GM19239 (cell line): ENCODE measurements around the gene MSANTD2.

Experiments
- DNase-seq: peaks from one replicate; pipeline ENCODE4 v3.0.0; 2011; ENCODE audit warnings: low spot score; ENCODE audit not compliant: insufficient read length
- FAIRE-seq: peaks from 2 replicates; lab custom pipeline; 2011; peaks lifted over from hg19 to GRCh38; lab: Jason Lieb, UNC

Gene MSANTD2

GRCh38 chr11:124756753-124757227, 43.4 kb downstream of the MSANTD2 start:
- FAIRE-seq (no peak), DNase-seq (no peak)

DNA sequence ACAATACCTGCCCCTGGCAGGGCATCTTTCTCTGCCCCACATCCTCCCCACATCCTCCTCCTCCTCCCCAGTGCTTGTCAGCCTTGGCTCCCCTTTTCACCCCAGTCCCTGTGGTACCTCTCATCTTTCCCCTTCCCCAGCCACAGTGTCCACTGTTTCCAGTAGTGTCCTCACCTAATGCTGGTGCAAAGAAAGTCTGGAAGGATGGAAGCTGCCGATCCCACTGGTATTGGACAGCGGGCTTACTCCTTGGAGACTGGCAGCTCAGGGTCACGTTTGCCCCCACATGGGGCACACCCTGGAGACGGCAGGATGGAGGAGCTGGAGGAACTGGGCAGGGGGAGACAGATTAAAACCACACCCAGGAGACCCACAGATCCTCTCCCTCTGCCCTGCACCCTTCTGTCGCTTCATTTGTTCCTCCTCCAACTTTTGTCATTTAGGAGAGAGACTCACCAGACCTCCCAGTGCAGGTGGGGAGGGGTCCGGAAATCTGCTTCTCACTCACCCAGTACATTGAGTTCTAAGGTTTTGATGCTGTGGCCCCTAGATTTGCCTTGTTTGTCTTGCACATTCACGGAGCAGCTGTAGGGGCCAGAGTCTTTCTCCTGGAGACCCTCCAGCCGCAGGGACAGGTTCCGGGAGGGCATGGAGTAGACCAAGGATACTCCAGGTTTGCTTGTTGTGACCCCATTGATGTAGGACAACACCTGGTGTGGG, 44.0 kb downstream of the MSANTD2 start:
- no peak for DNase-seq
- no peak for FAIRE-seq

DNA sequence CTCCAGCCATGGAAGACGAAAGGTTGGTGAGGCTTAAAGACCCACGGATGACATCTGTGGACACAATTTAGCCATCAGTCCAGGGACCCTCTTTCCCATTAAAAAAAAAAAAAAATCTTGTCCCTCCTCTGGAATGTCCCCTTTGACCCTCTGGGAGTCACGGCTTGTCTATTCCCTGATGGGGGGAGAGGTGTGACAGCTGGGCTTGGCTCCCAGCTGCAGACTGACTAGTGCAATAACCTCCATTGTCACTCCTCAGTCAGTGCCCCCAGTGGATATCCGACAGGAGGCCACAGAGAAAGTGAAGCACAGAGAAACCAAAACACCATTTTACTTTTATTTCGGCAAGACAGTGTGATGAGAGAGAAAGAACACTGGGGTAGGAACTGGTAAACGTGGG, 45.5 kb downstream of the MSANTD2 start:
- no peak for FAIRE-seq
- DNase-seq: no peak

- DNase-seq: no peak
- no peak for FAIRE-seq
Observed at GRCh38 chr11:124754309-124754708, 45.9 kb downstream of the MSANTD2 start.

- DNase-seq (no peak), FAIRE-seq (no peak)
Observed at GRCh38 chr11:124753624-124754023, 46.6 kb downstream of the MSANTD2 start.

GRCh38 chr11:124753205-124753604, 47.0 kb downstream of the MSANTD2 start:
- no peak for FAIRE-seq
- DNase-seq: no peak

- no peak for DNase-seq
- FAIRE-seq: no peak
Observed at GRCh38 chr11:124752471-124753102, 47.6 kb downstream of the MSANTD2 start.

DNA sequence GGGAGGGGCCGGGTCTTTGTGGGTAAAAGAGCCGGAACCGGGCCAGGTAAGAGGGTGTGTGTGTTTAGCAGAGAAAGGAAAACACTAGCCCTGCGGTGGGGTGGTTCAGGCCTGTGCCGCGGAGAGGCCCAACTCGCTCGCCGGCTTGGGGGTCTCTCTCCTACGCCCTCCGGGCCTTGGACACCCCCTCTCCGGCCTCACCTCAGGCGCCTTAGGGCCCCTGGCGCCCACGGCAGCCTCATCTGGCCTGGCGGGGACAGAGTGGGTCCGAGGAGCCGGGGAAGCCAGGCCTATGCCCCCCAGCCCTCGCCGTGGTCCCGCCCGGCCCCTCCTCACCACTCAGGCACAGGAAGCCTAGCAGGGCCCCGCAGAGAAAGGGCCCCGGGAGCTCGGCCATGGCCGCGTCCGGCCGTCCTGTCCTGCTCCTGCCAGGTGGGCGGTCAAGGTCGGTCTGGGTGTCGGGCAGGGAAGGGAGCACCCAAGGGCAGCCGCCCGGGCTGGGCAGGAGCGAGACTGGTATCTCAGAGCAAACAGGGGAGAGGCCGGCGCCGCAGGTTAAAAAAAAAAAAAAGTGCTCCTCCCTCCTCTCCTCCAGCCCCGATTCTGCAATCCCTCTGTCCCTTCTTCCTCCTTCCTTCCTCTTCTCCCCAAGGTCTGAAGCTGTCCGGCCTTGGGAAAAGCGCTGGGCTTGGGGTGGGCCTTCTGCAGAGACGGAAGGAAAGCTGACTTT, 48.3 kb downstream of the MSANTD2 start, which contains the start of gene VSIG2:
TSS of gene VSIG2 (minus strand) at position 515 of the 730 bp plus-strand sequence. CDS start at position 397, 118 bp downstream.
- no peak for DNase-seq
- FAIRE-seq: no peak

GRCh38 chr11:124751391-124751740, 48.8 kb downstream of the MSANTD2 start:
- FAIRE-seq: no peak
- DNase-seq: no peak

GRCh38 chr11:124749912-124750311, 50.3 kb downstream of the MSANTD2 start:
- DNase-seq: no peak
- peak; percentile 51 for FAIRE-seq

DNA sequence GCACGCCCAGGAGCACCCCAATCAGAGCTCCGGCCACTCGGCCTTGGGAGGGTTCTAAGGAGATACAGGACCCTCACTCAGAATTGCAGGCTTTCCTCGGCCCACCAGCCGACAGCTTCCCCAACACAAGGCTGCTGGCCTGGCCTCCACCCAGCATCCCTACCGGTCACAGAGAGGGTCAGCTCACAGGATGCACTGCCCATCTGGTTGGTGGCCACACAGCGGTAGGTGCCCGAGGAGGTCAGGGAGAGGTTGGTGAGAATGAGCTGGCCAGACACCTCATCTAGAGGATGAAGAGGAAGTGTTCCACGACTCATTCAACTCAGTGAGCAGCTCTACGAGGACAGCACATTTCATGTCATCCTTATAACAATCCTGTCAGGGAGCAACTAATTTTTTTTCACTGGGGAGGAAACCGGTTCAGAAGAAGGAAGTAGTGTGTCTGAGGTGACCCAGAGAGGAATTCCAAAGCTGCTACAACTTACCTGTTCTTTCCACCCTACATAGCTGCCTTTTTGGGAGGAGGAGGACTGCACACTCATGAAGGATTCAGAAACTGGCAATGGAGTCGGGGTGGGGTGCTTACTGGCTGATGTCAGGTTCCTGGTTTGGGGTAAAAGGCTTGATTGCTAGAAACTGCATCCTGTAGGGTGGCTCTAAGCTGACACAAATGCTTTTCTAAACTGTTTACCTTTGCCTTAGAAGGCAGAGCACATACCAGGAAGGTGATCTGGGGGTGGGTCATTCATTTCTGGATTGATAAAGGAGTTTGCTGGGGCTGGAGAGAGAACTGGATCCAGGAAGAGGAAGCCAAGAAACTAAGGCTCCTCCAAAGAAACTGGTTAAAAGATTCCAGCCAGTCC, 51.5 kb downstream of the MSANTD2 start:
- DNase-seq: no peak
- no peak for FAIRE-seq

DNA sequence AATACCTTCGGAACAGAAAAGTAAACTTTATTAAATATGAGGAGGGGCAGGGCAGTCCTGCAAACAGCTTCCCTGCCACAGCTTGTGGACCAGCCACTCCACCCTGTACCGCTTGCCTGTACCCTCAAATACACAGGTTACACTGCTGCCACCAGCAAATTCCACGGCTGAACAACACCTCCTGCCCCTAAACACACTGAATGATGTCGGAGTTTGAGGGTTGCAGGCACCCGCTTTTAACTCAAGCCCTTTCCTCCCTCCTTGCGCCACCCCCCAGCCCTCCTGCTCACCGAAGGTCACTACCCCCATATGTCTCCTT, 52.1 kb downstream of the MSANTD2 start:
- DNase-seq (no peak), FAIRE-seq (no peak)

GRCh38 chr11:124747406-124748099, 52.7 kb downstream of the MSANTD2 start:
- FAIRE-seq (no peak), DNase-seq (no peak)

DNA sequence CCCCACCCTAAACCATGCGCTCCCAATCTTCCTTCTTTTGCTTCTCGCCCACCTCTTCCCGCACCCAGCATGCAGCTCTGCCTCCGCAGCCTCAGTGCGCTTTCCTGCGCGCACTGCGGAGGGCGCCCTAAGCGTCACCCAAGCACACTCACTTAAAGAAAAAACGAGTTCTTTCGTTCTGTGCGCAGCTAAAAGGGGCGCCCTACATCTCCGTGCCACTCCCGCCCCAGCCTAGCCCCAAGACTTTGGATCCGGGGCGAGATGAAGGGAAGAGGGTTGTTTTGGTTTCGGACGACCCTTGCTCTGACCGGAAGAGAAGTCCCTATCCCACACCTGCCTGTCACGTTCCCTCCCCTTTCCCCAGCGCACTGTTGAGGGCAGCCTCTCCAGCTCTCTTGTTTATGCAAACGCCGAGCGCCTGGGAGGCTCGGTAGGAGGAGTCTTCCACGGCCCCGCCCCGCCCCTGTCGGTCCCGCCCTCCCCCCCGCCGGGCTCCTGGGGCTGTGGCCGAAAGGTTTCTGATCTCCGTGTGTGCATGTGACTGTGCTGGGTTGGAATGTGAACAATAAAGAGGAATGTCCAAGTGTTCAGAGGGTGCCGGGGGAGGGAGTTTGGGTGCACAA, 53.5 kb downstream of the MSANTD2 start:
- peak; percentile 97 for FAIRE-seq
- DNase-seq: peak; percentile 96

DNA sequence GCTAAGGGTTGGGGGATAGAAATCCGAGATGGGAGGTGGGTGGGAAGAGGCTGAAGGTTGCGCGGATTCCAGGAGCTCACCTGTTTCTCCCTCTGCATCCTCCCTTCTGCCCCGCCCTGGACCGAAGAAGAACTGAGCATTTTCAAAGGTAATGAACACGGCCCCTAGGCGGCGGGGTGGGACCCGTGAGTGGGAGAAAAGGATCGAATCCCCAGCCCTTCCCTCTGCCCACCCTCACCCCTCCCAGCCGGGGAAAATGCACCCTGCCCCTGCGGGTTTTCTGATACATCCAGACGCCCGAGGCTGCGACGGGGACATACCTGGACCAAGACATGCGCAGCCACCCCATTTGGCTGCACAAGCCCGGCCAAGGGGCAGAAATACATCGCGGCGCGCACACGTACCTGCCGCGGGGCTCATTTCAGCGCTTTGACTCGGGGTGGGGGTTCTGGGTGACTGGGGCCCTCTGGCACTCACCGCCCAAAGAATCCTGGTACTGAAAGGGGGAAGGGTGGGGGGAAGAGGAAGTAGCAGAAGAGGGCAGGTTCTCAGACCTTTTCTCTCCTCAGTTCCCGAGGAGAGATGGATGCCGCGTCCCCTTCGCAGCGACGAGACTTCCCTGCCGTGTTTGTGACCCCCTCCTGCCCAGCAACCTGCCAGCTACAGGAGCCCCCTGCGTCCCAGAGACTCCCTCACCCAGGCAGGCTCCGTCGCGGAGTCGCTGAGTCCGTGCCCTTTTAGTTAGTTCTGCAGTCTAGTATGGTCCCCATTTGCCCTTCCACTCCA, 54.2 kb downstream of the MSANTD2 start:
- FAIRE-seq (peak; percentile 80), DNase-seq (peak; percentile 72)

GRCh38 chr11:124745270-124745834, 54.9 kb downstream of the MSANTD2 start:
- FAIRE-seq: no peak

DNA sequence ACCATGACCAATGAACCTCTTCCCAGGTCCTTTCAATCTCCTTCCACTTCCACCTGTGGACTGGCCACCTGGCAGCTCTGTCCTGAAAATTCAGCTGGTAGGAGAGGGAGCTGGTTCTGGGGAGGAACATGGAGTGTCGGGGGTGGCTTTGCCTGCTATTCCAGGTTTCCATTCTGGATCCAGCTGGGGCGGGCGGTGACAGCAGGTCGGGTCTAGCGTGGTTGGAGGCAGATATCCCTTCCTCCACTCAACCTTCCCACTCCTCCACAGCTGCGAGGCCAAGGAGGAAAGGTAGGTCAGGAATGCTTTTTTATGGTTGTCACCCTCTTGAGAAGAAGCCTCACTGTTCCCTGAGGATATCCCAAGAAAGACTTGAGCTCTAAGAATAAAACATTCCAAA, 57.2 kb downstream of the MSANTD2 start:
- no peak for DNase-seq
- no peak for FAIRE-seq

More at GRCh38 chr11:124745270-124745834, 54.9 kb downstream of the MSANTD2 start:
- DNase-seq: no peak

GRCh38 chr11:124742555-124742954, 57.7 kb downstream of the MSANTD2 start:
- DNase-seq (no peak), FAIRE-seq (no peak)
